Measurements from ENCODE around the gene UTP20. TPM values are rescaled to one million over a fixed set of nuclear protein-coding genes. Genes with fewer than 3 reads are reported as not detected.

Gene UTP20
- 18.4 TPM for polyA plus RNA-seq (2013, experiment 1 of 2)
- polyA plus RNA-seq (2013, experiment 2 of 2) = 17.3 TPM

DNA sequence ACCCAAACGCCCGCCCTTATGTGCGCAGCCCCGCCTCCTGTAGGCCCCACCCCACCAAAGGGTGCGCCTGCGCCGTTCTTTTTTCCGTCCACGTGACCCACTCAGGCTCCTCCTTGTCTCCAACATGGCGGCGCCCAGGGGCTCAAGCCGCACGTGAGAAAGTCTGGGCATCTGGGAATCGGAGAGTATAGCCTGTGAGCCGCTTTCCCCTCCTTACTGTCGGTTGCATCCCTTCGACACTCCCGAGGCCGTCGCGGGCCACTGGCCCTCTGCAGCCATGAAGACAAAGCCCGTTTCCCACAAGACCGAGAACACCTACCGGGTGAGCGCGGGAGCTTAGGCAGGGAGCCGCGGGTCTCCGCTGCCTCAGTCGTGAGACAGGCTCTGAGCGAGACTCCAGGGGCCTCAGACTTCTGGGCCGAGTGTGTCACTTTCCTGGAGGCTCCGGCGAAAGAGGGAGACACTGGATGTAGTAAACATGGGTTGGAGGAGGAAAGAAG is at the start of gene UTP20:
Gene UTP20 (plus strand): TSS at position 100 of the 500 bp plus-strand sequence. CDS start 178 bp downstream, at position 278.
- peaks cover 20% of the 10 kb centered on the region for H3K79me2 ChIP-seq (ENCODE audit: control insufficient read depth, insufficient read depth, low read length)
- peak within 1 kb of the TSS; percentile 76 for H3K4me2 ChIP-seq (ENCODE audit: low read length)
- WGBS (ENCODE audit: extremely low coverage, insufficient coverage, low lambda C conversion rate) = no CpG with 5 or more reads among the region's 34 CpGs
- no peak within 1 kb of the TSS for H4K5ac ChIP-seq (ENCODE audit: low read length)
- H3K18ac ChIP-seq (ENCODE audit: low read length) = peak within 1 kb of the TSS; percentile 46
- H3K27ac ChIP-seq (ENCODE audit: low read depth, low read length) = no peak within 1 kb of the TSS
- H2BK15ac ChIP-seq (replicated peaks; ENCODE audit: low read depth) = no peak within 1 kb of the TSS
- no peaks in the 10 kb centered on the region for H3K4me1 ChIP-seq (ENCODE audit: control insufficient read depth, low read depth, low read length)
- no peaks in the 10 kb centered on the region for H3K27me3 ChIP-seq (ENCODE audit: insufficient read depth, low read length, poor library complexity)
- H4K8ac ChIP-seq (ENCODE audit: low read depth, low read length) = peak within 1 kb of the TSS; percentile 30
- no peak within 1 kb of the TSS for H2AK5ac ChIP-seq (ENCODE audit: low read length)
- peak within 1 kb of the TSS; percentile 96 for H3K56ac ChIP-seq (ENCODE audit: low read length)
- H3K4ac ChIP-seq (ENCODE audit: low read depth, low read length) = peak within 1 kb of the TSS; percentile 16
- peak within 1 kb of the TSS; percentile 99 for H3K4me3 ChIP-seq (ENCODE audit: low read length)
- peak; percentile 94 for DNase-seq
- no peaks in the 10 kb centered on the region for H3K36me3 ChIP-seq (ENCODE audit: control insufficient read depth, insufficient read depth, low read length)
- H2BK5ac ChIP-seq (ENCODE audit: low read length) = no peak within 1 kb of the TSS
- peak within 1 kb of the TSS; percentile 89 for H3K9ac ChIP-seq (ENCODE audit: low read length)
- no peak within 1 kb of the TSS for H3K23ac ChIP-seq (ENCODE audit: low read length)
- peaks cover 10% of the 10 kb centered on the region for H3K79me1 ChIP-seq (ENCODE audit: low read length)
- no peak within 1 kb of the TSS for H2BK120ac ChIP-seq (ENCODE audit: low read depth, low read length)

DNA sequence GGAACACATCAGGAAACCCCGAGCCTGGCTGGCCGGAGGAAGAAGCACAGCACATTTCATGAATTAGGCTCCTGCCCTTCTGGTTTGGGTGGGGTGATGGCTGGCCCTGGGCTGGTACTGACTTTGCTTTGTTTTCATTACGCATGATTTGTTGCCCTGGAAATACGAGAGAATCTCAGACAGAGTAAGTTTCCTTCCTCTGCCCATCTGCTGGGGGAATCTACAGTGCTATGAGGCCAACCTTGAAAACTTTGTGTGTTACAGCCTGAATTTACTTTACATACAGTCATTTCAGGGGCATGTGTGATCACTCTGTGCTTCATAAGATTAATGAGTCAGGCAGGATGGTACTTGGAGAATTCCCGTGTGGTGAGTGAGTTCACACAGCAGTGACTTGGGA is 49.4 kb upstream of the UTP20 start:
- no CpG with 5 or more reads among the region's 5 CpGs for WGBS (ENCODE audit: extremely low coverage, insufficient coverage, low lambda C conversion rate)
- no peak overlapping the region for H3K27ac ChIP-seq (ENCODE audit: low read depth, low read length)

DNA sequence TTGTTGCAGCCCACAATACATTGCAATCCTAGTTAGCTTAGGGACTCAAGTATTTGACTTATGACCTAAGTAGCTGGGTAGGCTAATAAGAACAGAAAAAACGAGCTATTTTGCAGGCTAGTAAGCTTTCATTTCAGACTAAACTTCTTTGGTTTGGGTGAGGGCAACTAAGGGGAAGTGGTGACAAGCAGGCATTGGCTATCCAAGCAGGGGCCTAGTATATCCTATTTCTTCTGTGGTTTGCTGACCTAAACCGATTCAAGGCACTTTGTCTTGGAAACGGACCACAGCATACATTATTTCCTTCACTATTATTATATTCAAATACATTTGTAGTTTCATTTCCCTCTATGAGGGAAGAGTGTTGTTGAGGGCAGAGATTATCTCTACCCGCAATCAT is 48.3 kb upstream of the UTP20 start:
- H3K18ac ChIP-seq (ENCODE audit: low read length) = no peak overlapping the region
- no peak overlapping the region for H2AK5ac ChIP-seq (ENCODE audit: low read length)
- no peaks in the 10 kb centered on the region for H3K4me1 ChIP-seq (ENCODE audit: control insufficient read depth, low read depth, low read length)
- H4K8ac ChIP-seq (ENCODE audit: low read depth, low read length) = no peak overlapping the region
- no peak overlapping the region for H2BK5ac ChIP-seq (ENCODE audit: low read length)
- H3K79me1 ChIP-seq (ENCODE audit: low read length) = no peaks in the 10 kb centered on the region
- H3K56ac ChIP-seq (ENCODE audit: low read length) = no peak overlapping the region
- no peaks in the 10 kb centered on the region for H3K27me3 ChIP-seq (ENCODE audit: insufficient read depth, low read length, poor library complexity)
- no peak overlapping the region for H3K23ac ChIP-seq (ENCODE audit: low read length)
- no peak overlapping the region for H3K4ac ChIP-seq (ENCODE audit: low read depth, low read length)
- no peak overlapping the region for H4K5ac ChIP-seq (ENCODE audit: low read length)
- no peak overlapping the region for H3K4me2 ChIP-seq (ENCODE audit: low read length)
- H3K4me3 ChIP-seq (ENCODE audit: low read length) = no peak overlapping the region
- no peak overlapping the region for H2BK15ac ChIP-seq (replicated peaks; ENCODE audit: low read depth)
- H3K36me3 ChIP-seq (ENCODE audit: control insufficient read depth, insufficient read depth, low read length) = no peaks in the 10 kb centered on the region
- no peak overlapping the region for H2BK120ac ChIP-seq (ENCODE audit: low read depth, low read length)
- H3K27ac ChIP-seq (ENCODE audit: low read depth, low read length) = no peak overlapping the region
- no CpG with 5 or more reads among the region's 4 CpGs for WGBS (ENCODE audit: extremely low coverage, insufficient coverage, low lambda C conversion rate)
- no peak for DNase-seq
- H3K9ac ChIP-seq (ENCODE audit: low read length) = no peak overlapping the region
- H3K79me2 ChIP-seq (ENCODE audit: control insufficient read depth, insufficient read depth, low read length) = no peaks in the 10 kb centered on the region

More for the DNA sequence above, 49.4 kb upstream of the UTP20 start:
- Histone ChIP-seq H3K23ac (ENCODE audit: low read length) (no peak overlapping the region), H3K4ac (ENCODE audit: low read depth, low read length) (no peak overlapping the region), H3K4me2 (ENCODE audit: low read length) (no peak overlapping the region), H3K79me2 (ENCODE audit: control insufficient read depth, insufficient read depth, low read length) (no peaks in the 10 kb centered on the region), H2BK120ac (ENCODE audit: low read depth, low read length) (no peak overlapping the region), H2AK5ac (ENCODE audit: low read length) (no peak overlapping the region), H2BK5ac (ENCODE audit: low read length) (no peak overlapping the region), H3K36me3 (ENCODE audit: control insufficient read depth, insufficient read depth, low read length) (no peaks in the 10 kb centered on the region), H3K79me1 (ENCODE audit: low read length) (no peaks in the 10 kb centered on the region), H3K9ac (ENCODE audit: low read length) (no peak overlapping the region), H3K56ac (ENCODE audit: low read length) (no peak overlapping the region), H3K4me3 (ENCODE audit: low read length) (no peak overlapping the region), H3K27me3 (ENCODE audit: insufficient read depth, low read length, poor library complexity) (no peaks in the 10 kb centered on the region), H4K5ac (ENCODE audit: low read length) (no peak overlapping the region), H3K4me1 (ENCODE audit: control insufficient read depth, low read depth, low read length) (no peaks in the 10 kb centered on the region), H2BK15ac (replicated peaks; ENCODE audit: low read depth) (no peak overlapping the region), H3K18ac (ENCODE audit: low read length) (no peak overlapping the region), H4K8ac (ENCODE audit: low read depth, low read length) (no peak overlapping the region)
- peak; percentile 35 for DNase-seq

DNA sequence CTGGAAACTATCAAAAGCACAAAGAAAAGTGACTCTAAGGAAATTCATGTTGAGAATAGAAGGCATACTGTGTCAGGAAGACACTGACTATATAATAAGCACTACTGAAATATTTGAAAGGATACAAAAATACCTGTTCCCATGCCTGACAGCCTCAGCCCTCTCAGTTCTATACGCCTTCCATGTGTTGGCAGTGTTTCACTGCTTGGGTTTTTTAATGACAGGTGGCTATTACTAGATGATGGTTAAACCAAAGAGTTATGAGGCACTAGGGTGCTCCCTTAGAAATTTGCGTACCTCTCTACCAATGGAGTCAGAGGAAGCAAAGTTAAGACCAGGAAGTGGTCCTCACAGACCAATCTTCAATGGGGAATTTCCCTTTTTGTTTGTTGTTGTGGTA is 44.2 kb upstream of the UTP20 start:
- DNase-seq = no peak
- no peaks in the 10 kb centered on the region for H3K79me2 ChIP-seq (ENCODE audit: control insufficient read depth, insufficient read depth, low read length)
- H3K56ac ChIP-seq (ENCODE audit: low read length) = no peak overlapping the region
- H3K23ac ChIP-seq (ENCODE audit: low read length) = no peak overlapping the region
- no peak overlapping the region for H3K4me3 ChIP-seq (ENCODE audit: low read length)
- no peak overlapping the region for H4K8ac ChIP-seq (ENCODE audit: low read depth, low read length)
- no peaks in the 10 kb centered on the region for H3K36me3 ChIP-seq (ENCODE audit: control insufficient read depth, insufficient read depth, low read length)
- H3K4me1 ChIP-seq (ENCODE audit: control insufficient read depth, low read depth, low read length) = no peaks in the 10 kb centered on the region
- no peak overlapping the region for H2BK120ac ChIP-seq (ENCODE audit: low read depth, low read length)
- H3K9ac ChIP-seq (ENCODE audit: low read length) = no peak overlapping the region
- H4K5ac ChIP-seq (ENCODE audit: low read length) = no peak overlapping the region
- H2AK5ac ChIP-seq (ENCODE audit: low read length) = no peak overlapping the region
- no peak overlapping the region for H2BK15ac ChIP-seq (replicated peaks; ENCODE audit: low read depth)
- H3K27ac ChIP-seq (ENCODE audit: low read depth, low read length) = no peak overlapping the region
- no peaks in the 10 kb centered on the region for H3K79me1 ChIP-seq (ENCODE audit: low read length)
- no peak overlapping the region for H3K18ac ChIP-seq (ENCODE audit: low read length)
- no CpG with 5 or more reads among the region's 2 CpGs for WGBS (ENCODE audit: extremely low coverage, insufficient coverage, low lambda C conversion rate)
- H2BK5ac ChIP-seq (ENCODE audit: low read length) = no peak overlapping the region
- H3K4ac ChIP-seq (ENCODE audit: low read depth, low read length) = no peak overlapping the region
- no peak overlapping the region for H3K4me2 ChIP-seq (ENCODE audit: low read length)
- no peaks in the 10 kb centered on the region for H3K27me3 ChIP-seq (ENCODE audit: insufficient read depth, low read length, poor library complexity)

DNA sequence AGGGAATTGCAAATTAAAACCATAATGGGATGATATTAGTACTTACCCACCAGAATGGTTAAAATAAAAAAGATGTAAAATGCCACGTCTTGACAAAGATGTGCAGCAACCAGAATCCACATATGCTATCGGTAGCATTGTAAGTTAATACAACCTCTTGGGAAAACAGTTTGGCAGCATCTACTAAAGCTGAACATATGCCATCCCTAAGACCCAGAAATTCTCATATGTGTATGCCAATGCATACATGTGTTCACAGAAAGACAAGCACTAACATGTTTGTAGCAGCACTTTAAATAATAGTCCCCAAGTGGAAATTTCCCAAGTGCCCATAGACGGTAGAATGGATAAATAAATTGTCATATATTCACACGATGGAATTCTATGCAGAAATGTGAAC is 41.6 kb upstream of the UTP20 start:
- no CpG with 5 or more reads among the region's 4 CpGs for WGBS (ENCODE audit: extremely low coverage, insufficient coverage, low lambda C conversion rate)
- no peak overlapping the region for H3K4me3 ChIP-seq (ENCODE audit: low read length)
- no peak overlapping the region for H3K4me2 ChIP-seq (ENCODE audit: low read length)

DNA sequence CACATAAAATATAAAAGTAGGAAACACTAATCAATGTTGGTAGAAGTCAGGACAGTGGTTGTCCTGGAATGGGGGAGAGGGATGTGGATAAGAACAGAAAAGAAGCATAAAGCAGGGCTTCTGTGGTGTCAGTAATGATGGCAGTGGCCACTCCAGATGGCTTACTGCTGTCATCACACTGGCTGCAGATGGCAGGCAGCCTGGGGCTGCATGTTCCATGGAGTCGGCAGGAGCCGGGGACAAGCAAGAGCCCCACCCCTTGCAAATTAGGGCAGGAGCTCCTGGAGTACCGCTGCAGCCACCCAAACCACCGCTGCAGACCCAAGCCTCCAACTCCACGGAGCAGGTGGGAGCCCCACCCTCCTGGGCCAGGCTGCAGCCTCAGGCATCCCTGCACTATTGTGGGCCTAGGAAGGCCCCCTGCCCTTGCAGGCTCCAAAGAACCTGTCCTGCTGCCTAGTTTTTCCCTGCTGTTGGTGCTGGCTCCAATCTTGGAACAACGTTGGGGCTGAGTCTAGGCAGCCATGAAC is 41.0 kb upstream of the UTP20 start:
- no CpG with 5 or more reads among the region's 6 CpGs for WGBS (ENCODE audit: extremely low coverage, insufficient coverage, low lambda C conversion rate)
- Histone ChIP-seq H2AK5ac (ENCODE audit: low read length) (no peak overlapping the region), H3K79me2 (ENCODE audit: control insufficient read depth, insufficient read depth, low read length) (no peaks in the 10 kb centered on the region), H3K4me1 (ENCODE audit: control insufficient read depth, low read depth, low read length) (no peaks in the 10 kb centered on the region), H3K56ac (ENCODE audit: low read length) (no peak overlapping the region), H3K36me3 (ENCODE audit: control insufficient read depth, insufficient read depth, low read length) (no peaks in the 10 kb centered on the region), H3K4ac (ENCODE audit: low read depth, low read length) (no peak overlapping the region), H2BK15ac (replicated peaks; ENCODE audit: low read depth) (no peak overlapping the region), H4K5ac (ENCODE audit: low read length) (no peak overlapping the region), H3K27me3 (ENCODE audit: insufficient read depth, low read length, poor library complexity) (no peaks in the 10 kb centered on the region), H3K18ac (ENCODE audit: low read length) (no peak overlapping the region), H3K4me2 (ENCODE audit: low read length) (no peak overlapping the region), H2BK5ac (ENCODE audit: low read length) (no peak overlapping the region), H2BK120ac (ENCODE audit: low read depth, low read length) (no peak overlapping the region), H3K9ac (ENCODE audit: low read length) (no peak overlapping the region), H3K27ac (ENCODE audit: low read depth, low read length) (no peak overlapping the region), H4K8ac (ENCODE audit: low read depth, low read length) (no peak overlapping the region), H3K23ac (ENCODE audit: low read length) (no peak overlapping the region), H3K4me3 (ENCODE audit: low read length) (no peak overlapping the region), H3K79me1 (ENCODE audit: low read length) (no peaks in the 10 kb centered on the region)
- DNase-seq = no peak

More for the DNA sequence above, 41.6 kb upstream of the UTP20 start:
- H3K4ac ChIP-seq (ENCODE audit: low read depth, low read length) = no peak overlapping the region
- H3K56ac ChIP-seq (ENCODE audit: low read length) = no peak overlapping the region
- H3K27me3 ChIP-seq (ENCODE audit: insufficient read depth, low read length, poor library complexity) = no peaks in the 10 kb centered on the region
- no peaks in the 10 kb centered on the region for H3K79me2 ChIP-seq (ENCODE audit: control insufficient read depth, insufficient read depth, low read length)
- no peak overlapping the region for H4K5ac ChIP-seq (ENCODE audit: low read length)
- no peak overlapping the region for H3K23ac ChIP-seq (ENCODE audit: low read length)
- H3K4me1 ChIP-seq (ENCODE audit: control insufficient read depth, low read depth, low read length) = no peaks in the 10 kb centered on the region
- H3K79me1 ChIP-seq (ENCODE audit: low read length) = no peaks in the 10 kb centered on the region
- H3K36me3 ChIP-seq (ENCODE audit: control insufficient read depth, insufficient read depth, low read length) = no peaks in the 10 kb centered on the region
- H3K18ac ChIP-seq (ENCODE audit: low read length) = no peak overlapping the region
- no peak for DNase-seq
- H2BK5ac ChIP-seq (ENCODE audit: low read length) = no peak overlapping the region
- H3K9ac ChIP-seq (ENCODE audit: low read length) = no peak overlapping the region
- H2BK15ac ChIP-seq (replicated peaks; ENCODE audit: low read depth) = no peak overlapping the region
- H2BK120ac ChIP-seq (ENCODE audit: low read depth, low read length) = no peak overlapping the region
- no peak overlapping the region for H2AK5ac ChIP-seq (ENCODE audit: low read length)
- H4K8ac ChIP-seq (ENCODE audit: low read depth, low read length) = no peak overlapping the region
- no peak overlapping the region for H3K27ac ChIP-seq (ENCODE audit: low read depth, low read length)

All from mesendoderm (in vitro differentiated cells).